ENCODE data around the gene SLC4A2. TPM values are rescaled to one million over a fixed set of nuclear protein-coding genes. Genes with fewer than 3 reads are reported as not detected.

Gene SLC4A2, protein sequence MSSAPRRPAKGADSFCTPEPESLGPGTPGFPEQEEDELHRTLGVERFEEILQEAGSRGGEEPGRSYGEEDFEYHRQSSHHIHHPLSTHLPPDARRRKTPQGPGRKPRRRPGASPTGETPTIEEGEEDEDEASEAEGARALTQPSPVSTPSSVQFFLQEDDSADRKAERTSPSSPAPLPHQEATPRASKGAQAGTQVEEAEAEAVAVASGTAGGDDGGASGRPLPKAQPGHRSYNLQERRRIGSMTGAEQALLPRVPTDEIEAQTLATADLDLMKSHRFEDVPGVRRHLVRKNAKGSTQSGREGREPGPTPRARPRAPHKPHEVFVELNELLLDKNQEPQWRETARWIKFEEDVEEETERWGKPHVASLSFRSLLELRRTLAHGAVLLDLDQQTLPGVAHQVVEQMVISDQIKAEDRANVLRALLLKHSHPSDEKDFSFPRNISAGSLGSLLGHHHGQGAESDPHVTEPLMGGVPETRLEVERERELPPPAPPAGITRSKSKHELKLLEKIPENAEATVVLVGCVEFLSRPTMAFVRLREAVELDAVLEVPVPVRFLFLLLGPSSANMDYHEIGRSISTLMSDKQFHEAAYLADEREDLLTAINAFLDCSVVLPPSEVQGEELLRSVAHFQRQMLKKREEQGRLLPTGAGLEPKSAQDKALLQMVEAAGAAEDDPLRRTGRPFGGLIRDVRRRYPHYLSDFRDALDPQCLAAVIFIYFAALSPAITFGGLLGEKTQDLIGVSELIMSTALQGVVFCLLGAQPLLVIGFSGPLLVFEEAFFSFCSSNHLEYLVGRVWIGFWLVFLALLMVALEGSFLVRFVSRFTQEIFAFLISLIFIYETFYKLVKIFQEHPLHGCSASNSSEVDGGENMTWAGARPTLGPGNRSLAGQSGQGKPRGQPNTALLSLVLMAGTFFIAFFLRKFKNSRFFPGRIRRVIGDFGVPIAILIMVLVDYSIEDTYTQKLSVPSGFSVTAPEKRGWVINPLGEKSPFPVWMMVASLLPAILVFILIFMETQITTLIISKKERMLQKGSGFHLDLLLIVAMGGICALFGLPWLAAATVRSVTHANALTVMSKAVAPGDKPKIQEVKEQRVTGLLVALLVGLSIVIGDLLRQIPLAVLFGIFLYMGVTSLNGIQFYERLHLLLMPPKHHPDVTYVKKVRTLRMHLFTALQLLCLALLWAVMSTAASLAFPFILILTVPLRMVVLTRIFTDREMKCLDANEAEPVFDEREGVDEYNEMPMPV
- total RNA-seq, result 55.0 and 69.0 TPM in 2 replicates

DNA sequence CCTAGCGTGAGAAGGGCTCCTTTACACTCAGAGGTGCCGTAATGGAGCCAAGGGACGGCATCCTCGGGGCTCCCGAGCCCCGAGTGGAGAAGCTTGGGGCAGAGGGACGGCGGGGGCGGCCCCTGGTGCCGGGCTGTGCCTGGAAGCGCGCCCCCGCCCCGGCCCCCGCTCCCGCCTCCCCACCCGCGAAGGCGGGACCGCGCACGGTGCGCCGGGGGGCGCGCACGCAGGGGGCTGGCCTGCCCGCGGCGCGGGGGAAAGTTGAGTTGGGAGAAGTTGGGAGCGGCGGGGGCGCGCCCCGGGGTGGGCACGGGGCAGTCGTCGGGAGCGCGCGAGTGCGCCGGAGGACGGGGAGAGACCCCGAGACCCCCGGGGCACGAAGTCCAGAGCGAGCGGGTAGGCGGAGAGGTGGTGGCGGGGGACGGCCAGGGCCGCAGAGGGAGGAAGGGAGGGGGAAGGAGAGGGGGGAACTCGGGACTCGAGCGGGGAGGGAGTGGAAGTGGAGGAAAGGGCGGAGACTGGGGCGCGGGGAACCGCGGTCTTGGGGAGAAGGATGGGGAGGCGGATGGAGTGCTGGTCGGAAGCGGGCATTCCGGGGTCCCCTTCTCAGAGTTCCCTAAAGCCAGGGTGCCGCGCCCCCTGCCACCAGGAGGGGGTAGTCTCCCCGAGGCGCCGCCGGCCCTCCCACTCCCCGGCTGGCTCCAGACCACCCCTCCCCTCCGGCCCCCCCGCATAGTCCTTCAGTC is at the start of gene SLC4A2:
Gene SLC4A2, plus strand, starts transcription at position 223 of the 746 bp plus-strand sequence. CDS start 2,399 bp downstream, outside the sequence.

DNA sequence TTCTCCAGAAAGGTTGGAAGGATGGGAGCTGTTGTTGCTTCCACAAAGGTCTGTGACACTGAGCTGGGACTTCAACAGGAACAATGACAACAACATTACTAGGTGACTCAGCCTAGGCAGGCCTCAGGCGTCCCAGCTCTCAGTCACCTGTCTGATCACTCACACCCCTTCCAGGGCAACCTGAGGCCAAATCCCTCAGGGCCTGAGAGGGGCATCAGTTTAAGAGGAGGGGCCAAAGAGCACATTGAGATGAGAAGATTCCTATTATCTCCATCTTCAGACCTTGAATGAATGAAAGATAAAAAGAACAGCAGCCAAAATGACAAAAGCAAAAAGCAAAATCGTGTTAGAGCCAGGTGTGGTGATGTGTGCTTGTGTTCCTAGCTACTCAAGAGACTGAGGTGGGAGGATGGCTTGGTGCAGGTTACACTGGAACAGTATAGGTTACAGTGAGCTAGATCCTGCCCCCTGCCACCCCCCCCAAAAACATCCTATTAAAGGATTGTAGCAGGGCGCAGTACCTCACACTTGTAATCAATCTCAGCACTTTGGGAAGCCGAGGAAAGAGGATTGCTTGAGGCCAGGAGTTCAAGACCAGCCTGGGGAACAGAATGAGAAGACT is 34.8 kb upstream of the SLC4A2 start, which contains the start of gene ATG9B:
Gene ATG9B, minus strand, starts transcription at position 60 of the 622 bp plus-strand sequence. CDS start 71 bp downstream, outside the sequence.

DNA sequence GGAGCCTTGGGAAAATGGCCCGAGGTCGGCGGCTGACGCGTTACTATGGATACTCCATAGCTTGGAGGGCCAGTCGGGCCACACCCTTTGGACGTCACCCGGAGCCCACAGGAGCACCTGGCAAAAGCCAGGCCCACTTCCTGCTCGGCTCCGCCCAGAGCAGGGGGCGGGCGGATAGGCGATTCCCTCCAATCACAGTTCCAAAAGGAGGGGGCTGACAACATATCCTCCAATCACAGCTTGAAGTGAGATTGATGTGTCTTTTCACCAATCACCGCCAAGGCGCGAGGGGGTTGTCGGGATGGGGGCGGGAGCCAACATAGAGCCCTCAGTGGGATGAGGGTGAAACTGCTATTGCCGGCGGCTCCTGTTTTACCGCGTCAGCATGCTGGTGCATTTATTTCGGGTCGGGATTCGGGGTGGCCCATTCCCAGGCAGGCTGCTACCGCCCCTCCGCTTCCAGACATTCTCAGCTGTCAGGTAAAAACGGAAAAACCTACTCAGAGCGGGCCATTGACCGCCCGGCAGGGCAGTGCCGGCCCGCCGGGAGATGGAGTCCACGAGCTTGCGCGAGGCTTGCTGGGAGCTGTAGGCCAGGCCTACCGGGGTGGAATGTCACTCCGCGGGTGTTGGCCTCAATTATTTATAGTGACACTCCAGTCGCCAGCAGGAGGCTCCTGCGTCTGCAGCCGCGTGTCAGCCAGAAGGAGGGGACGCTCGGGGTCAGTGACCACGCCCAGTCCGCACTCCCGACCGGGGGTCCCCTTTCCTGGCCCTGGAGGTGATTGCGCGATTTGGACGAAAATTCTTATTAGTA is 31.1 kb upstream of the SLC4A2 start, which contains the start of gene ABCB8:
Gene ABCB8, plus strand, starts transcription at position 320 of the 817 bp plus-strand sequence. Its CDS starts 66 bp downstream, at position 386.

DNA sequence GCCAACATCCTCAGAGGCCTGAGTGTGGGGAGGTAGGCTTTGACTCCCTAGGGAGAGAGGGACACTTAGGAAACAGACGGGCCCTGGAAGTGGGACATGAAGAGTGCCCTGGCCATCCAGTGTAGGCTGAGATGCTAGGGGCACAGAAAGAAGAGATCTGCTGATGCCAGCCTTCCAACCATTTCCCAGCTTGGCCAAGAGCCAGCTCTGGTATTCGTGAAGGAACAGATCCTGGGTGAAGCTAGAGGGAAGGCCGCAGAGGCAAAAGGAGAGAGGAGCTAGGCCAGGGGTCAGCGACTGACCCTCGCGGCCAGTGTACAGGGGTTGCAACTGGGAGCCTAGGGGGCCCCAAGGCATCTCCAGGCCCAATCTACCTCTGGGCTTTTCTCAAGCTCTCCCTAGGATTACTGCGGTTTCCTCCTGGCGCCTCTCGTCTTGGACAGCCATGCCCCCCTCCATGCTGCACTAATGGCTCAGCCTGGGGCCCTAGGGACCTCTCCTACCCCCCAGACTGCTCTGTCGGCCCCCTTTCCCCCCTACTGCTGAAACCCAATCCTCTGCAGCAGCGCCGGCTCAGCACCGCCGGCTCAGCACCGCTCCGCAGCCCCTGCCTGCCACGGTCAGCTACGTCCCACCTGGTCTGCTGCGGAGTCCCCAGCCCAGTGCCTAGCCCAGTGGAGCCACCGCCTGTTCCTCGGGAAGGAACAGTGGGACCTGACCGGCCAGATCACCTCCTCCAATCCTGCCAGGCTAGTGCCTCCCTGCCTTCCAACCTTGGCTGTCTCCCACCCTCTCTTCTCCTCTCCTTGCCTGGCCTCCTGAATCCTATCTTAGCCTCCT is 11.2 kb upstream of the SLC4A2 start, which contains the start of gene ASIC3:
Gene ASIC3, plus strand, starts transcription at position 556 of the 840 bp plus-strand sequence. CDS start 355 bp downstream, outside the sequence.

DNA sequence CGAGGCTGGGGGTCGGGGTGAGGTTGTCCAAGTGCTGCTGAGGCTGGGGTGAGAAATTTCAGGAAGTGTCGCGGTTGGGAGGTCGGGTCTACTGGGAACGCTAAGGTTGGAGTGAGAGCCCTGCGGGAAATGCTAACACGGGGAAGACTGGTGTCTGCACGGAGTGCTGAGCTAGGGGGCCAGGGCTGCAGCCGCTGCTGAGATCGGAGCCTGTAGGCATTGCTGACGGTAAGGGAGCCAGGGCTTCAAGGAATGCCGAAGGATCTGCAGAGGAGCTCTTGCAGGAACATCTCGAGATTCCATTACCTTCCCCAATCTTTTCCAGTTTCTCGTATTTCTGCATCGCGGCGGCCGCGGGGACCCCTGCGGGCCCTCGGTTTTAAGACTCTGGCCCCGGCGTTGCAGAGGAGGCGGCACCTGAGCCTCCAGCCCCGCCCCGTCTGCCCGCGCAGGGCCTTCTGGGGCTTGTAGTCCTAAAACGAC is 1.8 kb upstream of the SLC4A2 start, which contains the start of gene CDK5:
Gene CDK5, minus strand, starts transcription at position 392 of the 483 bp plus-strand sequence. Its CDS starts 49 bp downstream, at position 343.

DNA sequence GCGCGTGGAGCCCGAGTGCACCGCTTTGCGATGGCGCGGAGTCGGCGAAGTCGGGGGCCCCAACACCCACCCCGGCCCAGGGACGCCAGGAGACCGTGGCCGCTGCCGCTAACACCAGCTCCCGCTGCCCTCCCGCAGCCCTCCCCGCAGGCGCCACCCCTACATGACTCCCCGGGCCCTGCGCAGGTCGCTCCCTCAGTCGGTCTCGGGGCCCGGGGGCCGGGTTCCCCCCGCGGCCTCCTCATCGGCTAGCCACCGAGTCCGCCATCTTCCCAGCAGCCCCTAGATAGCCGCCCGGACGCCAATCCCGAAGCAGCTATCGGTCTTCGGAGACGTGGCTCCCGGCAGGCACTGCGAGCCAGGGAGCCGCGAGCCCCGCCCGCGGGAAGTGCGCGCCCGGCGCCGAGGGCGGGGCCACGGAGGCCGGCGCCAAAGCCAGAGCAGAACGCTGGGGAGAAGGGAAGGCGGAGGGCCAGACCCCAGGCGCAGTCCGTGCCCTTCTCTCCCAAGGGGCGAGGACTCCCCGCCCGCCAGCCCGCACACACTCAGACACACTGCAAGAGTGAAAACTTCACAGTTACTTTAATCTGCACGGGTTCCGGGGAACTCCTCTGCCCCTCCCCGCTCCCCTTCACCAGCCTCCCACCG is 21.3 kb downstream of the SLC4A2 start, which contains the start of gene FASTK:
Gene FASTK, minus strand, starts transcription at position 288 of the 648 bp plus-strand sequence. Its CDS starts 43 bp downstream, at position 245.

DNA sequence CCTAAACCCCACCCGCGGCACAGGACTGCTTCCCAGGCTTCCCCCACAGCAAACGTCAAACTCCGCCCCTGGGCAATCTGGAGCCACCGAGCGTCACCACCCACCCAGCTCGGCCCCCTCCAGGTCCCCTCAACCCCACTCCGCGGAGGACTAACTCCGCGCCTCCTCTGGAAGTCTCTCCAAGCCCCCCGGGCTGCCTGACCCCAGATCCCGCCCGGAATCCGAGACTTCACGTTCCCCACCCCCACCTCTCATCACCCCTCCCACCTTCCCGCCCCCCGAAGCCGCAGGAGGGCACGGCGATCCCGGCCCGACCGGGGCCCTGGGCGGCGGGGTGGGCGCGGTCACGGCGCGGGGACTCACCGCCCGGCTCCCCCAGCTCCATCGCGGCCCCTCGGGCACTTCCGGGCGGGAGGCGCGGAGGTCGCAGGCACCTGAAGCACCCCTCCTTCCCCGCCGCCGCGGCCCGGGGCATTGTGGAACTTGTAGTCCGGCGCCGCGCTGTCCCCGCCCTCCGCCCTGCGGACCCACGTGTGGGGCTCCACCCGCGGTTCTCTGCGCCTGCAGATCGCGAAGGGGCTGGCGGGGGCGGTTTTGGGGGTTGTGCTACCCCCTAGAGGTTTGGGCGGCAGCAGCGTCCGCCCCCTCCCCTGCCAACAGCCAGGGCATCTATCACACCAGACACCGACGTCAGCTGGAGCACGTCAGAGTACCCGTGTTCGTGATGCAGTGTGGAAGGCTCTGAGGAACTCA is 23.9 kb downstream of the SLC4A2 start, which contains the start of gene TMUB1:
Gene TMUB1, minus strand, starts transcription at position 423 of the 753 bp plus-strand sequence. CDS start 930 bp downstream, outside the sequence.

DNA sequence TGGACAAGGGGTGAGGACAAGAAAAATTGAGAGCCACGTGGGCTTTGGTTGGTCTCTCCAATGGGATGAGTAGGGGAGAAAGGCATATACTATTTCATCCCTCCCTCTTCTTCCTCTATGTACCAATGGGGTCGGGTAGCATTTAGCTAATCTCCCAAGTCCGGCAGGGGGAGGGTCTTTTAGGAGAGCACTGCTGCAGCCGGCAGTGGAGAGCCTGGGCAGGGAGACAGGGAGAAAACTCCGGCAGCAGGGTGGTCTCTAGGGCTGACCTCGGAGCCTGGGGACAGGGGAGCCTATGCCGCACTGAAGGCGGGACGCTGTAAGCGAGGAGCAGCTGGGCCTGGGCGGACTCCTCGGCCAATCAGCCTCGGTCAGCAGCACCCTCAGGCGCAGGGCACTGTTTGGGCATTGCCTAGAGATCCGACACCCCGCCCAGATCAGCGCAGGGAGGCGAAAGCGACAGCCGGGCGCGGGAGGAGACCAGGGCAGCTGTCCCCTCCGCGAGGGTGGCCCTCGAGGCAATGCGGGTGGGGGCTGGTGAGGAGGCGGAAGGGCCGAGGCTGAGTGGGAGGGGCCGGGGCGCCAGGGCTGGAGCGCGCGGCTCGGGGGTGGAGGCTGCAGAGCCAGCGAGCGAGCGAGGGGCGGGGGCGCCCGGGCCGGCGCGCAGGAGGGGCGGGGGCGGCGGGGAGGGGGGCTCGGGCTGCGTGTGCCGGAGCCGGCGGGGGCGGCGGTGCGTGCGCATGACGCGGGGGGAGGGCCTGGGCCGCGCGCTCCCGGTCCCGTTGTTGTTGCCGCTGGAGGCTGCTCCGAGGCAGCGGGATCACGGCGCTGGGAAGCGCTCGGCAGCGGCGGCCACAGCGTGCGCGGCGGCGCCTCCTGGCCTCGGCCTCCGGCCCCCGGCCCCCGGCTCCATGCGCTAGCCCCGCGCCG is 26.6 kb downstream of the SLC4A2 start, which contains the start of gene AGAP3:
Gene AGAP3, plus strand, starts transcription at position 785 of the 930 bp plus-strand sequence. CDS start 267 bp downstream, outside the sequence.

Other genes with a start within 250 kb of the SLC4A2 start
- 0.14 TPM in 1 of 2 replicates, not detected in the other for gene AOC1, start 207.1 kb upstream of the SLC4A2 start, total RNA-seq
- gene KCNH2, start 81.3 kb upstream of the SLC4A2 start, total RNA-seq, result 0.07 TPM in 1 of 2 replicates, not detected in the other
- 0.49 and 0.51 TPM in 2 replicates for gene NOS3, start 68.6 kb upstream of the SLC4A2 start, total RNA-seq
- gene ATG9B, start 35.1 kb upstream of the SLC4A2 start, total RNA-seq, result not detected in 2 replicates
- gene ABCB8, start 31.1 kb upstream of the SLC4A2 start, total RNA-seq, result 30.5 and 38.6 TPM in 2 replicates
- gene ASIC3, start 11.1 kb upstream of the SLC4A2 start, total RNA-seq, result 0.14 TPM in 1 of 2 replicates, not detected in the other
- gene CDK5, start 1.7 kb upstream of the SLC4A2 start, total RNA-seq, result 17.0 and 17.4 TPM in 2 replicates
- 54.4 and 59.1 TPM in 2 replicates for gene FASTK, start 21.2 kb downstream of the SLC4A2 start, total RNA-seq
- gene TMUB1, start 23.9 kb downstream of the SLC4A2 start, total RNA-seq, result 45.3 and 59.7 TPM in 2 replicates
- gene AGAP3, start 26.9 kb downstream of the SLC4A2 start, total RNA-seq, result 85.1 and 99.0 TPM in 2 replicates
- gene GBX1, start 108.1 kb downstream of the SLC4A2 start, total RNA-seq, result not detected in 2 replicates
- not detected in 2 replicates for gene ASB10, start 127.7 kb downstream of the SLC4A2 start, total RNA-seq
- gene H2BK1, start 150.9 kb downstream of the SLC4A2 start, total RNA-seq, result not detected in 2 replicates
- 42.6 and 62.3 TPM in 2 replicates for gene ABCF2, start 167.6 kb downstream of the SLC4A2 start, total RNA-seq
- 39.0 and 40.6 TPM in 2 replicates for gene CHPF2, start 172.9 kb downstream of the SLC4A2 start, total RNA-seq
- gene SMARCD3, start 189.1 kb downstream of the SLC4A2 start, total RNA-seq, result 3.7 and 8.1 TPM in 2 replicates